ENCODE measurements around the gene FCRL6.

- TF ChIP-seq POLR2A (IDR thresholded peaks at IDR 0.05) = no peak
- no peak for TF ChIP-seq CTCF (IDR thresholded peaks at IDR 0.05 in 4 of 5, conservative IDR thresholded peaks at IDR 0.05 in 1 of 5)
Measured at GRCh38 chr1:159763686-159764085, 38.5 kb upstream of the FCRL6 start.
